ENCODE measurements around the gene RGP1.
A peak's percentile ranks its signal among the peaks of the same experiment; 100 is the strongest.

Gene RGP1

DNA sequence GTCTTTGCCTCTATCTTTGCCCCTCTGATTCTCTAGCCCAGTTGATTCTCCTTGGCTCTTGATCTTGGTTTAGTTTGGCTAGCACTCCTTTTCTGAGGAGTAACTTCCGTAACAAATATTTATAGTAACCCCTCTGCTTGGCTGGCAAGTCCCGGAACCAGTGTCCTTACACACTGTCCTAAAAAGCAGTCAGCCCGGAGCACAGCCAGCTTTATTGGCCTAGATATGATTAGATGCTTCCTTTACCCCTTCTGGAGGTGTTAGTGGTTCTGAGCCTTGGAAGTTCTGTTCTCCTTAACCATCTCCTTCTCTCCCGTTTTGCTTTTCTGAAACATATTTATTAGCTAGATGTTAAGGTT lies 22.0 kb downstream of the RGP1 start:
- no peak overlapping the region for H3K27ac ChIP-seq
- TF ChIP-seq, protein P1, sequence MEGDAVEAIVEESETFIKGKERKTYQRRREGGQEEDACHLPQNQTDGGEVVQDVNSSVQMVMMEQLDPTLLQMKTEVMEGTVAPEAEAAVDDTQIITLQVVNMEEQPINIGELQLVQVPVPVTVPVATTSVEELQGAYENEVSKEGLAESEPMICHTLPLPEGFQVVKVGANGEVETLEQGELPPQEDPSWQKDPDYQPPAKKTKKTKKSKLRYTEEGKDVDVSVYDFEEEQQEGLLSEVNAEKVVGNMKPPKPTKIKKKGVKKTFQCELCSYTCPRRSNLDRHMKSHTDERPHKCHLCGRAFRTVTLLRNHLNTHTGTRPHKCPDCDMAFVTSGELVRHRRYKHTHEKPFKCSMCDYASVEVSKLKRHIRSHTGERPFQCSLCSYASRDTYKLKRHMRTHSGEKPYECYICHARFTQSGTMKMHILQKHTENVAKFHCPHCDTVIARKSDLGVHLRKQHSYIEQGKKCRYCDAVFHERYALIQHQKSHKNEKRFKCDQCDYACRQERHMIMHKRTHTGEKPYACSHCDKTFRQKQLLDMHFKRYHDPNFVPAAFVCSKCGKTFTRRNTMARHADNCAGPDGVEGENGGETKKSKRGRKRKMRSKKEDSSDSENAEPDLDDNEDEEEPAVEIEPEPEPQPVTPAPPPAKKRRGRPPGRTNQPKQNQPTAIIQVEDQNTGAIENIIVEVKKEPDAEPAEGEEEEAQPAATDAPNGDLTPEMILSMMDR (conservative IDR thresholded peaks at IDR 0.05; ENCODE audit: low read depth), result no peak
- ChIA-PET POLR2A (ENCODE audit: low non-redundant PET) (no interaction called here), CTCF (interaction anchor here (0.6 to 0.8 kb wide), 2 partner anchors 15 to 419 kb away, joined by 3 to 5 read pairs; no protein-coding TSS in a partner anchor)
- DNase-seq (ENCODE audit: low spot score), result no peak

DNA sequence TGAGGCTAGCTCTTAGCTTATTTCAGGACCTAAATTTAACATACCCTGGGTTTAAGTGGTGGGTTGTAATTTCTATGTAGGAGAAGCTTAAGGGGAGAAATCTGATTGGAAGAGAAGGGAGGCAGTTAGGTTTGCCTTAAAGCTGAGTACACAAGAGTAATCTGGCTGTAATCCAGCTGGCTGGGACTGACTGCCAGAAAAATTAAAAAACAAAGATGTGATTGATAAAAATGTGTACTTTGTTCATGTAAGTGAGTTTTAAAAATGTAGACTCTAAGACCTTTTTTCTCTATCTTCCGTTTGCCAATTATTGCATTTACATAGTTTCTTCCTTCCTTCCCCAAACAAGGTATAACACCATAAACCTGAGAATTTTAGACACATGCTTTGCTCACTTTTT lies 22.4 kb downstream of the RGP1 start:
- CTCF ChIA-PET, result interaction anchor here (0.6 kb wide), 1 partner anchor 419 kb away, joined by 5 read pairs; no protein-coding TSS in a partner anchor
- DNase-seq (ENCODE audit: low spot score), result no peak
- POLR2A ChIA-PET (ENCODE audit: low non-redundant PET), result interaction anchor here (0.5 kb wide), 1 partner anchor 11 kb away, joined by 3 read pairs; no protein-coding TSS in a partner anchor
- TF ChIP-seq, protein P1 (conservative IDR thresholded peaks at IDR 0.05; ENCODE audit: low read depth), result no peak
- H3K27ac ChIP-seq, result no peak overlapping the region

DNA sequence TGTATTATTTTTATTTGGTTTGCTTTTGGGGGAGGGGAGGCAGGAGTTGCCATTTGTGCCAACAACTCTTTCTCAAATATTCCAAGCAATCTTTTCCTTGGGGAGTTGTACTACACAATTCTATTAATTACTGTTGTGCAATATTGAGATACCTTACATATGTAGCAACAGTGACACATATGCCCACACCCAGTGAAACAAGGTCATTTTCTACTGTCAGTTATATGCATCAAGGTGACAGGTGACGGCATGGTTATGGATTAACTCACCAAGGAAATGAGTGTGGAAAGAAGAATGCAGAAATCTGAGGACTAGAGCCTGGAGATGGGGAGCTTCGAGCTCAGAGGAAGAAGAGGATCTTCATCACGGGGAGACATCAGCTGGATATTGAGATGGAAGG lies 22.9 kb downstream of the RGP1 start:
- DNase-seq (ENCODE audit: low spot score), result peak; percentile 76
- POLR2A ChIA-PET (ENCODE audit: low non-redundant PET), result interaction anchor here (0.5 kb wide), 1 partner anchor 11 kb away, joined by 3 read pairs; no protein-coding TSS in a partner anchor
- TF ChIP-seq, protein P1 (conservative IDR thresholded peaks at IDR 0.05; ENCODE audit: low read depth), result no peak
- H3K27ac ChIP-seq, result no peak overlapping the region; the same call in 1 of the 2 replicates
- CTCF ChIA-PET, result interaction anchor here (0.6 to 1.5 kb wide), 3 partner anchors 18 to 296 kb away, joined by 4 to 5 read pairs (median 4); no protein-coding TSS in a partner anchor

DNA sequence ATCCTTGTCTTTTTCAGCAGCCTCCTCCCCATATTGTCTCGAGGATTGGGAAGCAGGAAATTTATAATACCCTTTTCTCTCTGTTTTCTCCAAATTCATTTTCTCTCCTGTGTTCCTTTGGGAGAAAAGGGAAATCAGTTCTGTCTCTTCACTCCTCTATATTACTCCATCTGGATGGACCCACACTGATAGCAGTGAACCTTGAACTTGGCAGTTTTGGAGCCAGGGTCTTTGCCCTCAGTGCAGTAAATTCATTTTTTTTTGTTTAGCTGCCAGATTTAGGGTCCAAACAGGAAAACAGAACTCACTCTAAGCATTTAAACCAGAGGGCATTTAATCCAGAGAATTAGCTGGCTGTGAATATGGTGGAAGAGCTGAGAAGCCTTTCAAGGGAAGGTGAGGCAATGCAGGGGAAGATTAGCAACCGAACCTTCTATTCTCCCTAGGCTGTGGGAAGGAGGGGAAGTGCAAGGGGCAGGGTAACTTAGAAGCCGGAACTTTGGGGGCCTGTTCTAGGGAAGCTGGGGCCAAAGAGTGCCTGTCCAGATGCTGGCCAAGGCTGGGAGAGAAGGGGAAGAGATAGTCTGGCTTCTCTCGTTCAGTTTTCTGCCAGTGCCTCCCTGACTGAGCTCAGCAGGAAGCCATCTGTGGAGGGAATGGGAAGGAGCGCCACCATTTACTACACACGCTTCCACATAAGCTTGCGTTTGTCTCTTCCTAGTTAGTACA lies 26.0 kb downstream of the RGP1 start:
- TF ChIP-seq, protein P1 (conservative IDR thresholded peaks at IDR 0.05; ENCODE audit: low read depth), result no peak
- no peak overlapping the region for H3K27ac ChIP-seq
- POLR2A ChIA-PET (ENCODE audit: low non-redundant PET), result no interaction called here
- DNase-seq (ENCODE audit: low spot score), result no peak
- CTCF ChIA-PET, result interaction anchor here (0.6 to 1.0 kb wide), 4 partner anchors 13 to 70 kb away, joined by 3 read pairs; no protein-coding TSS in a partner anchor

DNA sequence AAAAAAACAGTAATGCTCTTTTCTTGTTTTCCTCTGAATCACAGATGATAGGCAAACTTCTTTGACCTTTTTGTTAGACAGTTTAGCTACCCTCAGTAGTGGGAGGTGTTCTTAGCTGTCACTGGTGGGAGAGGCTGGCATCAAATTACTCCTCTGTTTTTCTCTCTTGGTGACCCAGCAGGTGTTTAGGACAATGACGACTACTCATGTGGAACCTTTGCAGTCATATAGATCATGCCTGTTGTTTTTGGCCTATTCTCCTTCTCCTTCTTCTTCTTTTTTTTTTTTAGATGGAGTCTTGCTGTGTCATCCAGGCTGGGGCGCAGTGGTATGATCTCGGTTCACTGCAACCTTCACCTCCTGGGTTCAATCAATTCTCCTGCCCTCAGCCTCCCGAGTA lies 26.9 kb downstream of the RGP1 start:
- CTCF ChIA-PET, result interaction anchor here (0.6 kb wide), 1 partner anchor 400 kb away, joined by 3 read pairs; no protein-coding TSS in a partner anchor
- POLR2A ChIA-PET (ENCODE audit: low non-redundant PET), result no interaction called here
- no peak overlapping the region for H3K27ac ChIP-seq
- no peak for DNase-seq (ENCODE audit: low spot score)
- TF ChIP-seq, protein P1 (conservative IDR thresholded peaks at IDR 0.05; ENCODE audit: low read depth), result no peak

DNA sequence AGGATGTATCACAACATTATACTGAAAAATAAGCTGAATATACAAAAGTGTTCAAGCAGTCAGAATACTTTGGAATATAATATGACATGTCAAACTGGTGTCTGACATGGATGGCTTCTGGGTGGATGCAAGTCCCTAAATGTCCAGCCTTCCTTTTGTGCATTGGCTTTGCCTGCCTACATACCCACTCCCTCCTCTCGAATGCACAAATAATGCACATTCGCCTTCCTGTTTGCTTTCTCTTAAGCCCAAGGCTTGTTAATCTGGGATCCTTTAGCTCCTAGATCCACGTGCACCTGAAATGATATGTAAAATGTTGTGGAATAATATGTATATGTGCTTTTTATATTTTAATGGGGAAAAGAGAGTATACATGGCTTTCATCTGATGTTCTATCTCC lies 29.4 kb downstream of the RGP1 start:
- H3K27ac ChIP-seq, result no peak overlapping the region
- ChIA-PET CTCF (interaction anchor here (0.8 to 1.1 kb wide), 2 partner anchors 10 to 12 kb away, joined by 3 read pairs; no protein-coding TSS in a partner anchor), POLR2A (ENCODE audit: low non-redundant PET) (no interaction called here)
- TF ChIP-seq, protein P1 (conservative IDR thresholded peaks at IDR 0.05; ENCODE audit: low read depth), result no peak
- no peak for DNase-seq (ENCODE audit: low spot score)

Data from RWPE1 (cell line).